NCI-H2227 (cell line): Measurements from ENCODE around the gene DOCK4.
"Not testable (repeated sequence)": the region's sequence is repeated elsewhere in the genome, so short reads cannot be mapped to it uniquely, and the experiment has no call there.

Experiments
- DNase-seq: peaks from one replicate; lab custom pipeline; 2025; ENCODE audit not compliant: unreplicated experiment; lab: John Stamatoyannopoulos, UW

DOCK4 gene

GRCh38 chr7:112136271-112137008 lies 69.8 kb downstream of the DOCK4 start:
- peak; percentile 80 for DNase-seq

DNA sequence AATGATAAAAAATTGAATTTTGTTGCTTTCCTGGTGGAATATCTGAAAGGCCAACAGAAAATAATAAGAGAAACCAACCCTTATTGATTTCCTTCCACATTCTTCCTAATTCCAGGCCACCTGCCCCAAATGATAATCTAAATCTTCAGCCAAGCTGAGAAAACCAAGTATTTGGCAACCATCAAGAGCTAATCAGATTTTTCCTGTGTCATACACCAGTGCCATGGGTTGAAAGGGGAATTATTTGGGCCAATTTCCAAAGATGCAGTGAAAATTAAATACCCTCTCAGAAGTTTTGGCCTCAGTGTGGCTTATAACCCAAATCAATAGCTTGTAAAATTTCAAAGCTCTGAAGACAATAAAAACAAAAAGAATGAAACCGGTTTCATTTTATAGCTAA lies 70.4 kb downstream of the DOCK4 start:
- DNase-seq: no peak

- DNase-seq: no peak
These were observed 72.2 kb downstream of the DOCK4 start for GRCh38 chr7:112134039-112134438.

- no peak for DNase-seq
These were observed 72.9 kb downstream of the DOCK4 start for GRCh38 chr7:112133328-112133727.

DNA sequence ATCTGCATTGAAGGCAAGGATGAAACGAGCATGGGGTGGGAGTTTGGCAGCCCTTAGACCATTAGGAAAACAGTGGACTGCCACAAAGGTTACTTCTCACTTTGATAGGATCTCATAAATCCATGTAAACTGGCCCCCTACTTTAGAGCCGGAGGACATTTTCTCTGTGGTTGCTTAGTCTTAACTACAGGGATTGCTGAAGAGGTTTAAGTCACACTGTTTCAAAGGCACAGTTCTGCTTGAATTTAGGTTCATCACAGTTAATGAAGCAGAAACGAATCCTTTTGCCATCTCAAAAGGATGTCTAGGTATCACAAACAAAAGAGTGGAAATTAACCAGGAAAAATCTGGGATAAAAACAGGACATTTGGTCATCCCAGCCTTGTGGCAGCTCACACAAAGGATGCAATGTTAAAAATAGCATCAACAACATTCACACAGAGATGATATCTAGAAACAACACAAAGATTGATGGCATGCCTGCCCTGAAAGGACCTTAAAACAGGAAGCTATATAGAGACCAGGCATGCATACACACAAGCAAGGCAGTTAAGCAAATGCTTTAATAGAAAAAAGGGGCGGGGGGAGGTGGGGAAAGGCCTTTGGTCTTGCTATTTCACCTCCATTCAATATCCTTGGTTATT lies 74.0 kb downstream of the DOCK4 start:
- DNase-seq: peak; percentile 45

DNA sequence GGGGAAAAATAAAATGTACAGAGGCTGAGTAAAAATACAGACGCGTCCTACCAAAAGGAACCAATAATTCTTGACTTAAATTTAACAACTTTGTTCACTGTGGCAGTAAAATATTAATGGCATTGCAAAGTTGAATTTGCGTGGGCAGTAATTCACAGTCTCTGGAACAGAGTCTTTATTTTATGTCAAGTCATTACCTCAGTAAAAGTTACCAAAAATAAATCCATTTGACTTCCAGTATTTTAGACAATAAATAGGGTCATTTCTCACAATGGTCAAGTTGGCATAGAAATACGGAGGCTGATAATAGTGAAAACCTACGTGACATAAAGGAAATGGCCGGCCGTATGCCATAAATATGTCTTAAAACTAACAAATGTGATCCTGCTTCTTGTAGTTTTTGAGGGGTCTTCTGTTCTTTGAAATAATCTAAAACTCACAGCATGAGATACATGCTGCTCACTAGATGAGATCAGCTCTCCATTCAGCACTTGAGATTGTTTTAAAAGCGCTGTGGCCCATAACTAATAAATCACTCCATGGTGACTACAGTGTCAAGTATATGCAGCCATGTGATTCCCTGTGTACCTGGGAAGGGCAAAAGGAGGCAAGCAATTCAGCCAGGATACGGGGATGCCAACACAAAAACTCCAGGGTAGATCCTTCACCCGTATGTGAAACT lies 75.3 kb downstream of the DOCK4 start:
- peak; percentile 74 for DNase-seq

DNA sequence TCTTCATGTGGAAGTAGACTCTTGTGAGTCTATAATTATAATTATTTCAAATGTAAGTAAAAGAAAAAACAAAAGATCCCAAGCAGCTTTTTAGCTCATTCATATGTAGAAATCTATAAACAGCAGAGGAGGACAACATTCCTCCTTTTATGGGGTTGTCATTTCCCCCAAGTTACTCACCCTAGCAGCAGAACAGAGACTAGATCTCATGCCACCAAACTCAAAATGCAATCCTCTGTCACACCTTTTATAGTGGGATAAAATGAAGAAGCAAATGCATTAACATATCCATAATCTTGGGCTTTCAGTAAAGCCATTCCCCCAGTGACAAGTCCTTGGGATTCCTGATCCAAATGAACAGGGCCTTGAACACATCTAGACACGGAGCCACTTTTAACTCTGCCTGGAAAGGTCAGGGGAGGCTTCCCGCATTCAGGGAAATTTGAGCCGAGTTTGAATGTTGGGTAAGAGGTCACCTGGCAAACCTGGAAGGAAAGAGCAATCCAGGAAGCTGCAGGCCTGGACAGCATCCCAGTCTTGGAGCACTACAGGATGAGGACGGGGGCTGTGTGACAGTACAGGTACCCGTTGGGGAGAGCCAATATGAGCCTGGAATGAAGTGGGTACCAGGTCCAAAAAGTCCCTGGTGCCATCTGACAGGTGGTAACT lies 76.4 kb downstream of the DOCK4 start:
- no peak for DNase-seq

DNA sequence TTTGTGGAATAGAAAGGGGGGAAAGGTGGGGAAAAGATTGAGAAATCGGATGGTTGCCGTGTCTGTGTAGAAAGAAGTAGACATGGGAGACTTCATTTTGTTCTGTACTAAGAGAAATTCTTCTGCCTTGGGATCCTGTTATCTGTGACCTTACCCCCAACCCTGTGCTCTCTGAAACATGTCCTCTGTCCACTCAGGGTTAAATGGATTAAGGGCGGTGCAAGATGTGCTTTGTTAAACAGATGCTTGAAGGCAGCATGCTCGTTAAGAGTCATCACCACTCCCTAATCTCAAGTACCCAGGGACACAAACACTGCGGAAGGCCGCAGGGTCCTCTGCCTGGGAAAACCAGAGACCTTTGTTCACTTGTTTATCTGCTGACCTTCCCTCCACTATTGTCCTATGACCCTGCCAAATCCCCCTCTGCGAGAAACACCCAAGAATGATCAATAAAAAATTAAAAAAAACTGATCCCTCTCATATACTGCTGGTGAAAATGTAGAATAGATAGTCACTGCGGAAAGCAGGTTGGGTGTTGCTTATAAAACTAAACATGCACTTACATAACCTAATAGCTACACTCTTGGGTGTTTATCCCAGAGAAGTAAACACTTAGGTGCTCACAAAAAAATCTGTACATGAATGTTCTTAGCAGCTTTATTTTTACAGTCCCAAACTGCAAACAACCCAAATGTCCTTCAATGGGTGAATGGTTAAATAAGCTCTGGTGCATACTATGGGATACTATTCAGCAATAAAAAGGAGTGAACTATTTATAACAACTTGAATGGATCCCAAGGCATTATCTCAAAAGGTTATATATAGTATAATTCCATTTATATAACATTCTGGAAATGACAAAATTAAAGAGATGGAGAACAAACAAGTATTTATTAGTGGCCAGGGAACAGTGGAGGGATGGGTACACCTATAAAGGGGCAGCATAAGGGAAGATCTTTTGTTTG lies 77.5 kb downstream of the DOCK4 start:
- DNase-seq: not testable (repeated sequence)

GRCh38 chr7:112128041-112128440 lies 78.2 kb downstream of the DOCK4 start:
- DNase-seq: not testable (repeated sequence)

- peak; percentile 81 for DNase-seq
These were observed 80.9 kb downstream of the DOCK4 start for GRCh38 chr7:112125250-112125649.

- DNase-seq: no peak
These were observed 82.0 kb downstream of the DOCK4 start for GRCh38 chr7:112124061-112124766.

DNA sequence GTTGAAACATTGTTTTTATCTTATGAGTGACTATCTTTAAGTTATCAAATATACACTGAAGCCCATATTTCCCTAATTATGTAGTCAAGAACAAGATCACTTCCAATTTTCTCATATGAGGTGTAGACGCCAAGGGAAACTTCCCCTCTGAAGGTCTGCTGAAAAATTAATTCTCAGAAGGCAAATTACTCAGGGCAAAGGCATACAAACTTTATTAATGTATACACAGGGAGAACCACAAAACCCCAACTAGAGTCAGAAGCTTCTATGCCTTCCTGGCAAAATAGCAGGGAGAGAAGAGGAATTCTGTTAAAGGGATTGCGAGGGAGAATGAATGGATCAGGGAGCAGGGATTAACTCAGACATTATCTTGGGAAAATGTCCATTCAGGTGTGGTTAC lies 83.4 kb downstream of the DOCK4 start:
- DNase-seq: no peak

DNA sequence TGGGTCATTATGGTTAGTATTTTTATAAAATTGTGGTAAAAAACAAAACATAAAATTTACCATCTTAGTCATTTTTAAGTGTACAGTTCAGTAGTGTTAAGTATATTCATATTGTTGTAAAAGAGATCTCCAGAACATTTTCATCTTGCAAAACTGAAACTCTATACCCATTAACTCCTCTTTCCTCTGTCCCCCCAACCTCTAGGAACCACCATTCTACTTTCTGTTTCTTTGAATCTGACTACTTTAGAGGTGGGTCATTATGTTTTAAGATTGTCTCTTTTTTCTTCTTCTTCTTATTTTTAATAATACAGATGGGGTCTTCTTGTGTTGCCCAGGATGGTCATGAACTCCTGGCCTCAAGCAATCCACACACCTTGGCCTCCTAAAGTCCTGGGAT lies 84.1 kb downstream of the DOCK4 start:
- DNase-seq: no peak

DNA sequence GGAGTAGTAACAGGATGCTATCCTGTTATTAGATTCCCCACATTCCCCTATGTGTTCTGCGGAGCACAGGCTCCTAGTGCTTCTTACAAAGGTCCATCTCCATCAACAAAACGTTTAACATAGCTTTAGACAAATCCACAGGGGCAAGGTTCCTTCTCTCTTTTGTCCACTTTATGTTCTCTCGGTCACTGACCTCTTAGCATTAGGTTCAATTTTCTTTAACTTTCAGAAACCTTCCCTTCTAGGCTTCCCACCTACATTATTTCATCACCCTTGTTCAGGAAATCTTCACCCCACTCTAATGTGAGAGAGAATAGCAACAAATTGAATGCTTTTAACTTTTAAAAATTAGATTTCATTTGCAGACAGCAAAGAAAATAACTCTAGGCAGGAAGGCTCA lies 84.9 kb downstream of the DOCK4 start:
- DNase-seq: no peak

DNA sequence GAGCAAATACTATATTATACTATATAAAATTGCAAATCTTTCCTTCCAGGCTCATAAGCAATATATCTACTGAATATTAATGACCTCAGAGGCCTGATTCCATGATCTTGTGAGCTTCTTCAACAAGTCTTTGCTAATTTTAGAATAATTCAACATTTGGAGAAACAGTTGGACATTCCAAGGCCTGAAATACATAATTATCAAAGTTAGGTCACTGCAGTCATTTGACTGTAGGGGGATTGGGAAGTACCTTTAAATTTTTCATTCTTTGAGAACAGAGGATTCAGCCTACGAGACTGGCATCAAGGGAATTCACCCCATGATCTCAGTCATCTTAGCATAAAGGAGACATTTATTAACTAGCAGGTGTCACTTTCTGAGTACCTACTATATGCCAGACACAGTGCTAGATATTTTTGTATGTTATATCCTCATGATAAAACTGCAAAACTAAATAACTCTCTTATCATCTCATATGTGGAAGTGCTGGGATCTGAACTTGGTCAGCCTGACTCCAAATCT lies 85.4 kb downstream of the DOCK4 start:
- DNase-seq: no peak

DNA sequence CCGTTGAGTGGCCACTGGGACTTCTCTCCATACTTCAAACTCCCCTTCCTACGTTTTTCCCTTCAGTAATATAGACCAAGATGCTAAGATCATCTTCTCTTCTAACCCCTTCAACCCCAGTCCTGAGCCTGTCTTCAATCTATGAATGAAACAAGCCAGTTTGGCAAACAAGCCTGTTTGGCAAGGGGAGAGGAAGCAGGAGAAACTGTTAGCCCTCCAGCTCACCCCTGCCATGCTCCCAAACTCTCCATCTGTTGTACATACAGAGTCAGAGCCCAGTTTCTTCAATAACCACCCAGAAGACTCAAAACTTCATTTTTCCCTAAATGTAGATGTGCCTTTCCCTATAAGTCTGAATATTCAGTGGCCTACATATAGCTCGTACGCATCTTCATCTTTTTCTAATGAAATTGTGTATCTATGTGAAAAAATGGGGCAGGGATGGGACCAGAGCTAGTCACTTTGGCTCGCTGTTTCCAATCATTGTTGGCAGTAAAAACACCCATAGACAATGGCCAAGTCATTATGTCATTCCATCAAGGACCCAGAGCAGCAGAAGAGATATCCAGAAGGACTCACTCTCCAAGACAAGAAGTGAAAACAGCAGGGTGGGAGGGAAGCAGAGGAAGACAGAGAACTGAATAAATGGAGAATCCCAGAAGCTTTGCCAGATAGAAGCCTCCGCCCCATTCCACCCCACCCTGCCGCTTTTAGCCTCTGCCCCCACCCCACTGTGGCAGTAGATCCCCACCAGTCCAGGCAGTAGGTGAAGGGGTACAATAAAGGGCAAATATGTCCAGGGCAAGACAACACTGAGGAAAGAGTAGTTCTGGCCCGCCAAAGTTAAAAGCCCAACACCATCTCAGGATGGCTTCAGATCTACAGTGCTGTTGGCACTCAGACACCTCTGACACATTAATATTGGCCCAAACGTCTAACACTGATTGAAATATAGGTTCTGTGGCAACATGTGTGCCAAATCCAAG lies 87.3 kb downstream of the DOCK4 start:
- no peak for DNase-seq

DNA sequence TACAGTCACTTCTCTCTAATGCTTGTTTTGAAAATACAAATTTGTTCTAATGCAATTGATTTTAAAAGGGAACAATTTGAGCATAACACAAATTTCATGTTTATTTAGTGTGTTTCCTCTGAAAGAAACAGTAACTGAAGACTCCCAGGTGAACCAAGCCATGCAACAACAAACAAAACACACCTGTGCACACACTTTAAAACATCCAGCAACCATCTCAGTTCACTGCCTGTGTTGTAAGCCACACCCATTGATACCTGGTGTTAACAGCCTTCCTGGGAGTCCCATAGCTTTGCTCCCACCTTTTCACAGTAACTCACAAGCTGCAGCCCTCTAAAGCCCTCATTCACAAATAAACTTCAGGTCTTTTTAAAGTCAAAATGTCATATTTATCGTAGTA lies 89.3 kb downstream of the DOCK4 start:
- no peak for DNase-seq

- no peak for DNase-seq
These were observed 89.8 kb downstream of the DOCK4 start for GRCh38 chr7:112116358-112116757.
